Epithelial cell of prostate (primary cell): ENCODE data around the gene NECTIN2.
"Not testable (repeated sequence)": the region's sequence is repeated elsewhere in the genome, so short reads cannot be mapped to it uniquely, and the experiment has no call there.

Source experiments
- DNase-seq: peaks from one replicate; pipeline ENCODE4 v3.0.0-alpha.2; 2011; ENCODE audit warnings: low read depth, low spot score
- H3K27ac ChIP-seq: fragments of 450-650 bp; 2 replicates; pipeline ENCODE4 v1.5.1; 2017; ENCODE audit warnings: mild to moderate bottlenecking

Gene NECTIN2

DNA sequence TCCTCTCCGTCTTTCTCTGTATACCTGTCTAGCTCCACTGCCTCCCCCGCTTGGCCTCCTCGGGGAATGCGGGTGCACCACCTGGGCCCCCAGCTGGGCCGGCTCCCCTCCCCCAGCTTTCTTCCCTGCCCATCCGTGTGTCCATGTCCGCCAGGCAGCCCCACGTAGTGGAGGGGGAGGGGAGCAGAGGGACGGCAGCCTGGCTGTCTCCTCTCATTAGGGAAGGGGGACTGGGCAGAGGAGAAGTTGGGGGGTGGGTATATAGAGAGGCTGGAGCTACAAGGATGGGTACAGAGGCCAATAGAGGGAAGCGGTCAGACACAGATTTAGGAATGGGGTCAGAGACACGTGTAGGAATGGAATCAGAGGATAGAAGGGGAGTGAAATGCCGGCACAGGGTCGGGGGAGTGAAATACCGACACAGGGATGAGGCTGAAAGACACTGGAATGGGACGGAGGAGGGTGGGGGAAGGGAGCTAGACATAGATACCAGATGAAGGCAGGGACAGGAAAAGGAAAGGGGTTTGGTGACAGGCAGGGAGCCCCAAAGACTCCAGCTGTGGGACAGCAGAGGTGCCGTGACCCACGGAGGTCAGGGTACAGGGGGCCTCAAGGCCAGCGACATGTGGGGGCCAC is 2.8 kb downstream of the NECTIN2 start:
- DNase-seq = no peak
- H3K27ac ChIP-seq = no peak overlapping the region

DNA sequence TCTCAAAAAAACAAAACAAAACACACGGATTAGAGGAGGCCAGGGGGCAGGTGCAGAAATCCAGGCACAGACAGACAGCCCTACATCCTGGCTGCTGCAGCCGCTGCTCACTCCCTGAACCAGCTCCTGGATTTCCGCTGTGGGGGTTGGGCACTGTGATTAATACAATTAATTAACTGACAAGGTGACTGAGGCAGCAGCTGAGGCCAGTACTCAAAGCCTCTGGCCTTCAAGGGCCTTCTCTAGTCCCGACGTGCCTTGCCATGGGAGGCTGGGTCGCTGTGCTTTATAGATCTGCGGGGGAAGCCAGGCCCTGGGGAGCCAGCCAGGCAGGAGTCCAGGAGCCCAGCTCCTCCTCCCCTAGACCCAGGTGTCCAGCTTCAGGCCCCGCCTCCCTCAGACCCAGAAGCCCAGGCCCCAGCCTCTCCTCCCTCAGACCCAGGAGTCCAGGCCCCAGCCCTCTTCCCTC is 4.6 kb downstream of the NECTIN2 start:
- no peak for DNase-seq
- no peak overlapping the region for H3K27ac ChIP-seq

DNA sequence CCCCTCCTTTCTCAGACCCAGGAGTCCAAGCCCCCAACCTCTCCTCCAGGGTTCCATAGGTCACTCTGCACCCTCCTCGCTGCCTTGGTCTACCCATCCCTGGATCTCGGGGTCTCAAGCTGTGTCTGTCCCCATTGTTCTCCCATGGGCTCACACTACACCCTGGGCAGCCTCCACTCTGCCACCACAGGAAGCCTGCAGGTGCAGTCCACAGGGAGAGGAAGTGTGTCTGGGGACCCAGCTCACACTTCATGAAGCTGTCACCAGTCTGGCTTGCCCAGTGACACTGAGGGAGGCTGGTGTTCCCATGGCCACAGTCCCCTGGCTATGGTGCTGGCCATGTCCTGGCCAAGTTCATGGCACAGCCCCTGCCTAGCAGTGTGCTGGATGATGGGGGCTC is 5.3 kb downstream of the NECTIN2 start:
- no peak overlapping the region for H3K27ac ChIP-seq
- DNase-seq = no peak

DNA sequence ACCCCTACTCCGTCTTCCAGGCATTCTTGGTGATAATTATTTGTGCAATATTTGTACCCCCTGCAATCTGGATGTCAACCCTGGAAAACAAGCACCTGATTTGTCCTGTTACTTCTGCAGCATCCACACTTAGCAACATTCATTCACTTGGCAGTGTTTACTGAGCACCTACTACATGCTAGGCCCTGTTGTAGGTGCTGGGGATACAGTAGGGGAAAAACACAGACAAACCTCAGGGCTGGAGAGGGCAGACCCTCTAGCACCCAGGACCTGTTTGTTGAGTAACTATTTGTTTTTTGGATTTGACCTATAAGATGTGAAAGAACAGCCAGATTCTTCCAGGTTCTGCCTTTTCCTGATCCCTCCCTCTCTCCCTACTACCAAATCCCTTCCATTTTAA is 9.5 kb downstream of the NECTIN2 start:
- DNase-seq = no peak
- no peak overlapping the region for H3K27ac ChIP-seq

DNA sequence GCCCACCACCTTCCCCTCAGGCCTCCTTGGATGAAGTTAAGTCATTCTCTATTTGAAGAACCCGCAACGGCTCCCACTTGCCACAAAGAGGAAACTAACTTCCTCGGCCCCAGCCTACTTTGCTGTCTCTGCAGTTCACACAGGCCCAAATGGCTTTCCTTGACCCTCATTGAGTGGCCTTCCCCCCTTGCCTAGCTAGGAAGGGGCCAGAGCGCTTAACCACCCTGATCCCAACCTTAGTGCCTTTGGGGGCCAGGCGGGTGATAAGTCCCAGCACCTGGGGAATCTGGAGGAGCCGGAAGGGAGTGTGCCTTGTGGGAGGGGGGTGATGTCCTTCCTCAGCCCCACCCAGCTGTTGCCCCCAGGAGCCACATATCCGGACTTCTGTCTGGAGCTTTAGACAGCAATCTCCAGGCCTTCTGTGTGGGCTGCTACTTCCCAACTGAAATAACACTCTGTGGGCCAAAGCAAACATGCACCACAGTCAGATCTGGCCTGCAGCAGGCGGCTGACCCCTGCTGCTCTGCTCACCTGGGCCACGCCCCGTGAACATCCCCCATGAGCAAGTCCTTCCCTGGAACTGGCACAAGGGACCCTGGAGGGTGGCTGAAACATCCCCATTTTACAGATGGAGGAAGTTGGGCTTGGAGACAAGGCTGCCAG is 10.5 kb downstream of the NECTIN2 start:
- no peak overlapping the region for H3K27ac ChIP-seq
- DNase-seq = no peak

DNA sequence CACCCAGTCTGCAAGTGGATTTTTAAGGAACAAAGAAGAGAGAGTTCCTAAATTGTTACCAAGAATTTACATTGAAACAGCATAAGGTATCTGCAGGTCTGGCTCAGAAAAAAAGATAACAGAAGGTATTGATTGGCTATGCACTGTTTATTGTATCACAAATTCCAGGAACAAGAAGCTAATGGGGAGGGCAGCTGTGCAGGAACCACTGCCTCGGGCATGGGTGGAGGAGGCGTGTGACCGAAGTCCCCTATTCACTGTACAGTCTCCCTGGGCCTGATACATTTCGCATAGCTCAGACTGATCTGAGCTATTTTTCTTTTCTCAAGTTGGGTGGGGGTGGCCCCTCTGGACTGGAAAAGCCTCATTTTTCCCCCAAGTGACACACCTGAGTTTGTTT is 11.7 kb downstream of the NECTIN2 start:
- no peak overlapping the region for H3K27ac ChIP-seq
- no peak for DNase-seq

DNA sequence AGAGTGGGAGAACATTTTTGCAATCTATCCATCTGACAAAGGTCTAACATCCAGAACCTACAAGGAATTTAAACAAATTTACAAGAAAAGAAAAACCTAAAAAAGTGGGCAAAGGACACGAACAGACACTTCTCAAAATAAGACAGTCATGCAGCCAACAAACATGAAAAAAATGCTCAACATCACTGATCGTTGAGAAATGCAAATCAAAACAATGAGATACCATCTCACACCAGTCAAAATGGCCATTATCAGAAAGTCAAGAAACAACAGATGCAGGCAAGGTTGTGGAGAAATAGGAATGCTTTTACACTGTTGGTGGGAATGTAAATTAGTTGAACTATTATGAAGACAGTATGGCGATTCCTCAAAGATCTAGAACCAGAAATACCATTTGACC is 15.5 kb downstream of the NECTIN2 start:
- not testable (repeated sequence) for DNase-seq, H3K27ac ChIP-seq

DNA sequence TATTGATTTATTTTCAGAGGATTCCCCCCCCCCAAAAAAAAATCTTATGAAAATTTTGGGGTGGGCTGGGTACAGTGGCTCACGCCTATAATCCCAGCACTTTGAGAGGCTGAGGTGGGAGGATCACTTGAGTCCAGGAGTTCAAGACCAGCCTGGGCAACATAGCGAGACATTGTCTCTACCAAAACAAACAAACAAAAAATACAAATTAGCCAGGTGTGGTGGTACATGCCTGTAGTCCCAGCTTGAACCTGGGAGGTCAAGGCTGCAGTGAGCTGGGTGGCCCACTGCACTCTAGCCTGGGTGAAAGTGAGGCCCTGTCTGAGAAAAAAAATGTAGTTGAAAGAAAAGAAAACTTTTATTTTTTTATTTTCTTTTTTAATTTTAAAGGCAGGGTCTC is 17.9 kb downstream of the NECTIN2 start:
- no peak for DNase-seq
- H3K27ac ChIP-seq = no peak overlapping the region

DNA sequence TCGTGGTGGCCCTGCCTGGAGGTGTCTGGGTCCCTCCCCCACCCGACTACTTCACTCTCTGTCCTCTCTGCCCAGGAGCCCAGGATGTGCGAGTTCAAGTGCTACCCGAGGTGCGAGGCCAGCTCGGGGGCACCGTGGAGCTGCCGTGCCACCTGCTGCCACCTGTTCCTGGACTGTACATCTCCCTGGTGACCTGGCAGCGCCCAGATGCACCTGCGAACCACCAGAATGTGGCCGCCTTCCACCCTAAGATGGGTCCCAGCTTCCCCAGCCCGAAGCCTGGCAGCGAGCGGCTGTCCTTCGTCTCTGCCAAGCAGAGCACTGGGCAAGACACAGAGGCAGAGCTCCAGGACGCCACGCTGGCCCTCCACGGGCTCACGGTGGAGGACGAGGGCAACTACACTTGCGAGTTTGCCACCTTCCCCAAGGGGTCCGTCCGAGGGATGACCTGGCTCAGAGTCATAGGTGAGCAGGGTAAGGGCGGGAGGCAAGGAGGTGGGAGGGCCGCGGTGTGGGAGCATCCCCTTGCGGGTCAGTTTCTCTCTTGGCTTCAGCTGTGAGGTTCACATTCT is 19.2 kb downstream of the NECTIN2 start:
- H3K27ac ChIP-seq = no peak overlapping the region
- no peak for DNase-seq

DNA sequence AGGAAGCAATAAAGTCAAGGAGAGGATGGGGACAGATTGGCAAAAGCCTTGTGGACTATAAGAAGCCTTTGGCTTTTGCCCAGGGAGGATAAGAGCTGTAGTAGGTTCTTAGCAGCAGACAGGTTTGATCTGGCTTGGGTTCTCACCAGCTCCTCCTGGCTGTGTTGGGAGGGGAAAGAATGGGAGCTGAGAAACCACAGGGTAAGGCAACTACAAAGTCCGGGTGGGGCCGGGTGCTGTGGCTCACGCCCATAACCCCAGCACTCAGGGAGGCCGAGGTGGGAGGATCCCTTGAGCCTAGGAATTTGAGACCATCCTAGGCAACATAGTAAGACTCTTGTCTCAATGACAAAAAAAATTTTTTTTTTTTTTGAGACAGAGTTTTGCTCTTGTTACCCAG is 20.6 kb downstream of the NECTIN2 start:
- no peak overlapping the region for H3K27ac ChIP-seq
- DNase-seq = no peak

DNA sequence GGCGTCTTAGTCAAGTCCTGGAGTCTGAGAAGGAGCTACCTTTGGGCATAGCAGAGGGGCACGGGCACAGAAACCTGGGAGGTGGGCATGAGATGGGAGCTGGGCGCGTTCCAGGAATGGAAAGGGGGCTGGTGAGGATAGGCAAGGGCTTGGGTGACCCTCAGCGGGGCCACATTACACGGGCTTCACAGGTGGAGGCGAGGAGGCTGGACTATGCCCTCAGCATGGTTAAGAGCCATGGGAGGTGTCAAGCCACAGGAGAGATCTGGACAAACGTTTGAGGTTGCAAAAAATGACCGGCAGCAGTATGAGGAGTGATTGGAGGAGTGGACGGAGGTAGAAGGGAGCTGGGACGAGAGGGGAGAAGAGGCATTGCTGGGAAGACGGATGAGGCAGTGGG is 21.5 kb downstream of the NECTIN2 start:
- H3K27ac ChIP-seq = no peak overlapping the region

DNA sequence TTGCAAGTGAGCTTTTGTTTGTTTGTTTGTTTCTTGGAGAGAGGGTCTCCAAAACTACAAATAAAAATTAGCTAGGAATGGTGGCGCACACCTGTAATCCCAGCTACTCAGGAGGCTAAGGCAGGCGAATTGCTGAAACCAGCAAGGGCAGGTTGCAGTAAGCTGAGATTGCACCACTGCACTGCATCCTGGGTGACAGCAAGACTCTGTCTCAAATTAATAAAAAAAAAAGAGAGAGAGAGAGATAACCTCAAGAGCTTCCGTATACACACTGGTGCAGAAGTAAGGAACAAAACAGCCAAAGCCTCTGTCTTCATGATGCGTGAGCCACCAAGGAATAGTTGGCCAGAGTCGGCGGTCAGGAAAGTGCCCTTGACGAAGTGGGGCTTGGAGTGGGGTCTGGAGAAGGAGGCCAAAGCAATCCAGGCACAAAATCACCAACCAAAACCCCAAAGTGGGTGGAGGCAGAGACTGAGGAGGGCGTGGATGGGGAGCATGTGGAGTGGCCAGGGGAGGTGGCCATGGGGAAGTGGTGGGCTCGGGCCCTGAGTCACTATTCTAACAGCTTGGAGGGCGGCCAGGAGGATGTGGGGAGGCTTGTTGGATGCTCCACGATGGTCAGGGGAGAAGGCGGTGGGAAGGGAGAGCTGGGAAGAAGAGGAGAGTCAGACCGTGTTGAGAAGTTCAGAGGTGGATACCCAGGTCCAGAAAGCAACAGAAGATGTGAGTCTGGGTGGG is 23.8 kb downstream of the NECTIN2 start:
- H3K27ac ChIP-seq = no peak overlapping the region
- DNase-seq = no peak

More for the DNA sequence above, 21.5 kb downstream of the NECTIN2 start:
- no peak for DNase-seq

DNA sequence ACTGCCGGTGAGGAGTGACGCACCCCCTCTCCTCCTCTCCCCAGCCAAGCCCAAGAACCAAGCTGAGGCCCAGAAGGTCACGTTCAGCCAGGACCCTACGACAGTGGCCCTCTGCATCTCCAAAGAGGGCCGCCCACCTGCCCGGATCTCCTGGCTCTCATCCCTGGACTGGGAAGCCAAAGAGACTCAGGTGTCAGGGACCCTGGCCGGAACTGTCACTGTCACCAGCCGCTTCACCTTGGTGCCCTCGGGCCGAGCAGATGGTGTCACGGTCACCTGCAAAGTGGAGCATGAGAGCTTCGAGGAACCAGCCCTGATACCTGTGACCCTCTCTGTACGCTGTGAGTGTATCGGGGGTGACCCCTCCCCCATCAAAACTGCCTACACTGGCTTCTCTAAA is 25.7 kb downstream of the NECTIN2 start:
- no peak overlapping the region for H3K27ac ChIP-seq
- no peak for DNase-seq

DNA sequence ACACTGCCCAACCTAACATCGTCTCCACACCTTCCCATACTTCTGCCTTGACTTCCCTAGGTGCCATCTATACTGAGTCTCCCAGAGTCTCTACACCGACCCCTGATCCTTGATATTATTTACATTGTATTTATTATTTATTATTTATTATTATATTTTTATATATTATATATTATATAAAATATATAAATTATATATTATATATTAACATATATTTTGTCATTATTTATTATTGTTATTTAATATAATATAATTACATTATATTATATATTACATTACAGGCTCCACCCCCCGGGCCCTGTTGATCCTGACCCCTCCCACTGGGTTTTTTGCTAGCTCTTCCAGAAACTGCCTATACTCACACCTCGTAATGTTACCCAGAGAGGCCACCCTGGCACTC is 26.6 kb downstream of the NECTIN2 start:
- no peak for DNase-seq
- H3K27ac ChIP-seq = no peak overlapping the region

DNA sequence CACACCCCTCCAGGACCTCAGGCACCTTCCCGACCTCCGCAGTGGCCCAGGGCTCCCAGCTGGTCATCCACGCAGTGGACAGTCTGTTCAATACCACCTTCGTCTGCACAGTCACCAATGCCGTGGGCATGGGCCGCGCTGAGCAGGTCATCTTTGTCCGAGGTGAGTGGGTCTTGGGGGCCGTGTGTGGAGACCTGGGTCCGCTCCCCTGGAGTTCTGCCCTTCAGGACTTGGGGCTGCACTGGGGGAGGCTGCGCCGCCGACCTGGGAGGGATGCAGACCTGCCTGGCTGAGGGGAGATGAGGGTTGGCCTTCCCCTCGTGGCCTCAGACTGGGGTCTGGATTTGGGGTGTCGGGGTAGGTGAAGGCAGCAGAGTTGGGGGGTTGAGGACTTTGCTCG is 28.2 kb downstream of the NECTIN2 start:
- DNase-seq = no peak
- no peak overlapping the region for H3K27ac ChIP-seq

DNA sequence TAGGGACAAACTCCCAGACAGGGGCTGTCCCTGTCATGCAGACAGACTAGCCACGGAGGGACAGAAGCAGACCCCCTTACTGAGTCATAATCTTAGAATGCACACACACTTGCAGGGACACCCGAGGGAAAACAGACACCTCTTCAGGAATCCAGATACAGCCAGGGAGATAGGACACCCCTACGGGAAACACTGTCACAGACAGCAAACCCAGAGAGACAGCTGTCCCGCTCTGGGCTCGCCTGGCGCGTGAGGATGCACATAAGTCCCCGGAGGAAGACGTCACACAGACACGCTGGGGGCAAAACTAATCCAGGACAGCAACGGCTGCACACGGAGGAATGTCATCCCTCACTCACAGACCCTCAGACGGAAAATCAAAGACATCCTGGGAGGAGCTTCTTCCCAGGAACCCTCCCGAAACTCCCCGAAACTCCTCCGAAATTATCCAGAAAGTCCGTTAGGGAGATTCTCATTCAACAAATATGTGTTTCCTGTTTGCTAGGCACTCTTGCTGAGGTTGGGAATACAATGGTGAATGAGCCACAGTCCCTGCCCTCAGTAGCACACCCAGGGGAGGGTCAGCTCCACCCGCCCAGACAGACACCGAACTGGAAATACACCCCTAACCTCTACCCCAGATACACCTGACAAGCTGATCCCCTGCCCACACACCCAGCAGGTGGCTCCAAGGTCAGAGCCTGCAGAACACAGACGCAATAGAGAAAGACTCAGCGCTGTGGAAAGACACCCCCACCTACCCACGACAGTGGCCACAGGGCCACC is 29.8 kb downstream of the NECTIN2 start:
- H3K27ac ChIP-seq = peak overlapping the region; percentile 63
- peak; percentile 33 for DNase-seq

DNA sequence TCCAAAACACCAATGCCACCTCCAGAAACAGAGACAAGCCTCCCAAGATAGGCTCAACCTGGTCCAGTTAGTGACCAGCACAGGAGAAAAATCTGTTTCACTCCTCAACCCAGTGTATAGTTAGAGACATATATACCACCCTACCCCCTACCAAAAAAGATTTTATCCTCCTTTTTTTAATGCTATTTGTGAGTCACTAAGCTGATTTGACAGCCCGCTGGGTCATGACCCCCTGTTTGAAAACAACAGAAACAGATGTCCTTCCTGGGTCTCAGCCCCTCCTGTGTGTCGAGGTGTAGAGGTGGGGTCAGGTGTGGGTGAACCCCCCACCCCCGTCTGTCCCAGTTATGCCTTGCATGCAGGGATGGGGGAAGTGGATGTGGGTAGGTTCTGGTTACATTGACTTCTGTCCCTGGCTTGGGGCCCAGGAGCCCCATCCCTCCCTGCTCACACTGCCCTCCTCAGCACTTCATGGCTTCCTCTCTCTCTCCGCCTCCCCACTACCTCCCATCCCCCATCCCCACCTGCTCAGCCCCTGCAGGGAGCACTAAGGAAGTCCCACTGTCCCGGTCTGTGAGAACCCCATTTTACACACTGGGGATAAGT is 30.9 kb downstream of the NECTIN2 start:
- H3K27ac ChIP-seq = peak overlapping the region; percentile 63
- no peak for DNase-seq

DNA sequence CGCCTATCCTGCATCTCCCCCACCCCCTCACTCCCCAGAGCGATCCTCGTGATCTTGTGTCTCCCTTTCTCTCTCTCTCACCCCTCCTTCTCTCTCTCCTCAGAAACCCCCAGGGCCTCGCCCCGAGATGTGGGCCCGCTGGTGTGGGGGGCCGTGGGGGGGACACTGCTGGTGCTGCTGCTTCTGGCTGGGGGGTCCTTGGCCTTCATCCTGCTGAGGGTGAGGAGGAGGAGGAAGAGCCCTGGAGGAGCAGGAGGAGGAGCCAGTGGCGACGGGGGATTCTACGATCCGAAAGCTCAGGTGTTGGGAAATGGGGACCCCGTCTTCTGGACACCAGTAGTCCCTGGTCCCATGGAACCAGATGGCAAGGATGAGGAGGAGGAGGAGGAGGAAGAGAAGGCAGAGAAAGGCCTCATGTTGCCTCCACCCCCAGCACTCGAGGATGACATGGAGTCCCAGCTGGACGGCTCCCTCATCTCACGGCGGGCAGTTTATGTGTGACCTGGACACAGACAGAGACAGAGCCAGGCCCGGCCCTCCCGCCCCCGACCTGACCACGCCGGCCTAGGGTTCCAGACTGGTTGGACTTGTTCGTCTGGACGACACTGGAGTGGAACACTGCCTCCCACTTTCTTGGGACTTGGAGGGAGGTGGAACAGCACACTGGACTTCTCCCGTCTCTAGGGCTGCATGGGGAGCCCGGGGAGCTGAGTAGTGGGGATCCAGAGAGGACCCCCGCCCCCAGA is 32.2 kb downstream of the NECTIN2 start:
- H3K27ac ChIP-seq = no peak overlapping the region
- no peak for DNase-seq

DNA sequence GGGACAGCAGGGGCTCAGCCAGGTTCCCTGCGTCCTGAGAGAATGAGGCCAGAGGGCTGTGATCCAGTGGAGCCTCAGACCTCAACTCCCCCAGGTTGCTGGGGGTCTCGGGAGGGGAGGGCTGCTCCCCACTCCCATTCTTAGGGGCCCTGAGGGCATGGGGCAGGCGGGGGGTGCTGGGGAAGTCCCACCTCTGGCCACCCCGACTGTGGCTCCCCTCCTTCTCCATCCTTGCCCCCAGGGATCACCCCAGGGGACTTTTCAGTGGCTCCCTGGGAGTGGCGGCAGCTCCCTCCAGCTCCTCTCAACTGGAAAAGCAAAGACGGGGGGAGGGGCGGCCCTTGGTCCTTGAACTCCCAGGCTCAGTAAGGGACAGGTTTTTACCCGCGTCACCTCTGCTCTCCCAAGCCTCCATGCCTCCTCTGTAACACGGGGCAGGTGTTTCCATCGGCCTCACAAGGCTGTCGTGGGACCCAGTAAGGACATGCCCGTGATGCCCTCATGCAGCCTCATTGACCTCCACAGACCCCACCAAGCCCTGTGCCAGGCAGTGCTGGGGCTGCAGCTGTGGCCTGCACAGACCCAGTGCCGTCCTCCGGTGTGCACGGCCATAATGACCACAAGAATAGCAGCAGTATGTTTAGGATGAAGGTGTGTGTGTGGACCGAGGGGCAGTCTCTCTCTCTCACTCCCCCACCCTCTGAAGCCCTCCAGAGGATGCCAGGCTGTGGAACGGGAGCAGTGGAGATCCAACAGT is 33.4 kb downstream of the NECTIN2 start:
- H3K27ac ChIP-seq = no peak overlapping the region
- no peak for DNase-seq
